GM18861 (cell line): Measurements from ENCODE around the gene VIPR2.

ENCODE experiments used
- ATAC-seq: cut with Tn5 transposase; IDR thresholded peaks from one replicate; pipeline ENCODE4 v1.9.1; 2021; ENCODE audit not compliant: unreplicated experiment

The VIPR2 gene

DNA sequence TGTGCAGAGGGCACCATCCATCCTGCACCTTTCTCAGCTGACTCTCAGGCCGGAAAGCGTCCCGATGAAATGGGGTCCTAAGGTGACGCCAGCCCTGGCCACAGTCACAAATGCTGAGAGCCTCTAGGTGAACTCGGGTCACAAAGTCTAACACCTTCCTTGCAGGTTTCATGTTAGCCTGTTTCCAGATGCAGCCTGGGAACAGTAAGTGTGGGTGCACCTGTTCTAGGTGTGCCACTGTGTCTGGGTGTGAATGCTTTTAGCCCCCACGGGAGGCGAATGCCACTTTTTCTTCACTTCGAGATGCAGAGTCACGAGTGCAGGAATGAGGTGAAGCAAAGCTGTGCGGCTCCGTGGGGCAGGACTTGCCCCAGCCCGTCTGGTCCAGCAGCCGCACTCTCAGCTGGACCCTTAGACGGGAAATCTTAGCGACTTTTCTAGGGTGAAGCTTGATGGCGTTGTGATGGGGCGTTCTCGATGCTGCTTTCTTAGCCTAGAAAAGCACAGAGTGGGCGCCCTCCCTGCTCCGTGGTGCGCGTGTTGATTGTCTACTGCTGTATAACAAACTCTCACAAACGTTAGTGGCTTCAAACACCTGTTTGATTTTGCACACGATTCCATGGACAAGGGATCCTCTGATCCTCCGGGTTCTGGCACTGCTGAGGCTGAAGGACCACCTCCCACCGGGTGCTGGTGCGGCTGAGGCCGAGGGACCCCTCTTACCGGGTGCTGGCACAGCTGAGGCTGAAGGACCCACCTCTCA lies 13.6 kb upstream of the VIPR2 start:
- ATAC-seq = no peak

DNA sequence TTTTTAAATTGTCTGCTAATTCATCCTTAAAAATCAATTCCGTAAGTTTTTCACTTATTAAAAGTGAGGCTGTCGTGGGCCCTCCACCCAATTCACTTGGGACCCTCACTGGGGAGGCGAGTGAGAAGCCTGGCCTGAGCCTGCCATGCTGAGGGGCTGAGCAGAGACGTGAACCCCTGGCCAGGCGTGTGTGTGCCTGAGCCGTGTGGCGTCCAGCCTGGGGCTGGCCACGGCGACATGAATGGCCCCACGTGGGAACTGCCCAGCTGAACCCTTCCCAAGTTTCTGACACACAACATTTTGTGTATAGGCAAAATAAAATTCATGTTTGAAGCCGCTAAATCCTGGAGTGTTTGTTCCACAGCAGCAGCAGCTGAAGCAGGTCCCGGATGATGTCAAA lies 13.0 kb upstream of the VIPR2 start:
- ATAC-seq = no peak

GRCh38 chr7:159156436-159157245 lies 12.0 kb upstream of the VIPR2 start:
- no peak for ATAC-seq

GRCh38 chr7:159155410-159155809 lies 10.7 kb upstream of the VIPR2 start:
- ATAC-seq = no peak

- no peak for ATAC-seq
Measured at GRCh38 chr7:159154243-159154642, 9.6 kb upstream of the VIPR2 start.

GRCh38 chr7:159153511-159153910 lies 8.8 kb upstream of the VIPR2 start:
- no peak for ATAC-seq

- ATAC-seq = no peak
Measured at GRCh38 chr7:159152816-159153215, 8.1 kb upstream of the VIPR2 start.

DNA sequence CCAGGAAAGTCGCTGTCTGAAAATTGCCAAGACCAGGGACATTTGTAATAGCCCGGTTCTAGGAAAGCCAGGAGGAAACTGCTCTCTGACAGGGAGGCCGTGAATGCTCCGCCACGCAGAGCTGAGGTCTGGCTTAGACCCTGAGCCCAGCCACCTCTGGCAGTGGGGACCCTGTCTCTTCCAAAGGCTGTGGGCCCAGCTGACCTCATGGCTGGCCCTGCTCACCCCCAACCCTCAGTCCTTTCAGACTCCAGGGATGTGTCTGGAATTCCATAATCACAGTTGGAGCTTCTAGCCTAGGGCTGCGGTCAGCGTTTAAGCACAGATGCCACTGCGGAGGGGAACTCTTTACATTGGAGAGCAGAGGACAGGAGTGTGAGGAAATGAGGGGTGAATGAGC lies 6.6 kb upstream of the VIPR2 start:
- no peak for ATAC-seq

- no peak for ATAC-seq
Measured at GRCh38 chr7:159149488-159149887, 4.8 kb upstream of the VIPR2 start.

- ATAC-seq = no peak
Measured at GRCh38 chr7:159148430-159149395, 4.0 kb upstream of the VIPR2 start.

DNA sequence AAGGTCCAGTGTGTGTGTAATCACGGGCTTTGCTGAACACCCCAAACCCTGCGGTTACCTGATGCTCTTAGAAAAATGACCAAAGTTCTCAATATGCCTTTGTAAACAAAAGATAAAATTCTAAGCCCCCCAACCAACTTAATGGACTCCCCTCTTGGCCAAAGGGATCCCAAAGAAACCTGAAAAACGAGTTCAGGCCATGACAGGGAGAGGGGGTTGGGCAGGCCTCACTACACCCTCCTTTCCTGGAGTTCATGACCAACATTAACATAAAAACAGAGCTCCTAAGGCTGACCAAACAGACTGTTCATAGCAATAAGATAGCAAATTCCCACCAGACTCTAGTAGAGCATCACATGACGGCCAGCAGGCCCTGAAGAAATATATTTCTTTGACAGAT lies 3.0 kb upstream of the VIPR2 start:
- no peak for ATAC-seq

DNA sequence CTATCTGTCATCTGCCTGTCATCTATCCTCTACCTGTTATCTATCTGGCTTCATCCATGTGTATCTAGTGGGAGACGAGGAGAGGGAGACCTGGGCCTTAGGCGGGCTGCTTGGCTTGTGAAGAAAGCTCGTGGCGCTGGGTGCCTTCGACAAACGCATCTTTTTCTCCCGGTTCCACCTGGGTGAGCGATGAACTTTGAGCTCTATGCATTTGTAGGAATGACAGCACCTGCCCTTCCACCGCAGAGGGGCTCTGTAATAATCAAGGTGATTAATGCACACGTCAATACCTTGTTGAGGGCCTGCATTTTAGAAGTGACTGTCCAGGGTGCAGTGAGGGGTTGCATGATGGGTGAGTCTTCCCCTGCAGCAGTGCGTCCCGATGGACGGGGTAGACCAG lies 2.6 kb upstream of the VIPR2 start:
- ATAC-seq = no peak

GRCh38 chr7:159146084-159146858 lies 1.6 kb upstream of the VIPR2 start:
- no peak for ATAC-seq

GRCh38 chr7:159145490-159145855 lies 806 bp upstream of the VIPR2 start:
- no peak for ATAC-seq

- no peak for ATAC-seq
Measured at GRCh38 chr7:159143780-159144757, 598 bp downstream of the VIPR2 start.

- ATAC-seq = no peak
Measured at GRCh38 chr7:159142730-159143129, 1.9 kb downstream of the VIPR2 start.

DNA sequence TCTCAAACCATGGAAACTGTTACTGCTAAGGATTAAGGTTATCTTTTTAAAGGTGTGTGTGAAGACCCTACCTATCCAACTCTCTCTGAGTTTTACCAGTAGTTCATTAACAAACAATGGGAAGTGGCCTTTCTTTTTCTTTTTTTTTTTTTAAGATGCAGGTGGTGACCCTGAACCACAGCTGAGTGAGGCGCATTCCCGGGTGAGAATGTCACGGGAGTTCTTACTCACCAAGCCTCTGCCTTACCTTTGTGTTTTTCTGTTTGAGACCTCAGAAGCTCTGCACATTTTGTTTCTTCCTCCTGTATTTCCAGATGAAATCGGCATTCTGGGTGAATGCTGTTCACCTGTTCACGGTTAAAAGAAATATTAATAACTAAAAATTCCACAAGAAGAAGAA lies 2.5 kb downstream of the VIPR2 start:
- no peak for ATAC-seq

DNA sequence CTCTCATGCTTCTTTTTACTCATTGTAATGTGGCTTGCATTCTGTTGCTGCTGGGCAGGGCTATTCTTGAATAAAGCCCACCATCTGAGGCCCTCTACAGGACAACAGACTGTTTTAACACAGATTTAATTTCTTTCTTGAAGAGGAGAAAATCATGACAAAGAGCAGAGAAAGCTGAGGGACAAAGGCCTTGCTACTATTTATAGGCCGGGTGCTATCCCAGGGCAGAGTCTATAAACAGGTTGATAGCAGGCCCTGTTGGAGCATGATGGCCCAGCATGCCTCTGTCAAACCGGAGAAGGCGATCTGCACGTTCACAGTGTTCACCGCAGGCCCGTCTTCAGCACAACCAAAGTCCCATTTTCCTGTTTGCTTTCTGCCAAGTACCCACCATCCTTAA lies 3.0 kb downstream of the VIPR2 start:
- no peak for ATAC-seq

- no peak for ATAC-seq
Measured at GRCh38 chr7:159141167-159141566, 3.5 kb downstream of the VIPR2 start.
